ENCODE results near the gene PAMR1. TPM values are rescaled to one million over a fixed set of nuclear protein-coding genes. Genes with fewer than 3 reads are reported as not detected.

Gene PAMR1
- total and polyA plus RNA-seq, 7 donors, result 0.16 to 1.9 (median 0.72) TPM

GRCh38 chr11:35517481-35517880, 7.9 kb downstream of the PAMR1 start:
- Histone ChIP-seq H3K27ac (no peak overlapping the region), H3K4me1 (no peaks in the 10 kb centered on the region), H3K4me3 (no peak overlapping the region), H3K9me3 (no peaks in the 10 kb centered on the region), H3K36me3 (ENCODE audit: insufficient read depth in 1 of 2, low read depth in 1 of 2) (no peaks in the 10 kb centered on the region), H3K27me3 (ENCODE audit: insufficient read depth in 3 of 3, low read length in 2 of 3) (peaks cover 2 to 15% (median 8%) of the 10 kb centered on the region in 3 donors)
- no peak for TF ChIP-seq CTCF (IDR thresholded peaks at IDR 0.05)
- 74 to 88% (median 87%) methylated on average over 1 of the region's 1 CpG for WGBS, 3 donors
- DNase-seq, result no peak
- intact Hi-C loops (cut with DNase I), result no loop called here
- no peak for ATAC-seq

GRCh38 chr11:35516403-35516802, 9.0 kb downstream of the PAMR1 start:
- Histone ChIP-seq H3K36me3 (ENCODE audit: insufficient read depth in 1 of 2, low read depth in 1 of 2) (no peaks in the 10 kb centered on the region), H3K27me3 (ENCODE audit: insufficient read depth in 3 of 3, low read length in 2 of 3) (peaks cover 2 to 8% (median 8%) of the 10 kb centered on the region in 3 donors), H3K4me1 (no peaks in the 10 kb centered on the region), H3K27ac (no peak overlapping the region), H3K4me3 (no peak overlapping the region), H3K9me3 (no peaks in the 10 kb centered on the region)
- no peak for ATAC-seq
- intact Hi-C loops (cut with DNase I), result no loop called here
- 73 to 81% (median 78%) methylated on average over 4 of the region's 4 CpGs for WGBS, 3 donors
- TF ChIP-seq CTCF (IDR thresholded peaks at IDR 0.05), result no peak
- no peak for DNase-seq

- Histone ChIP-seq H3K4me3 (no peak overlapping the region), H3K4me1 (no peaks in the 10 kb centered on the region), H3K27ac (no peak overlapping the region), H3K9me3 (no peaks in the 10 kb centered on the region), H3K36me3 (ENCODE audit: insufficient read depth in 1 of 2, low read depth in 1 of 2) (no peaks in the 10 kb centered on the region), H3K27me3 (ENCODE audit: insufficient read depth in 3 of 3, low read length in 2 of 3) (peaks cover 2 to 8% (median 8%) of the 10 kb centered on the region in 3 donors)
- ATAC-seq, result no peak
- intact Hi-C loops (cut with DNase I), result no loop called here
- TF ChIP-seq CTCF (IDR thresholded peaks at IDR 0.05), result no peak
- no peak for DNase-seq
- 3 to 21% (median 8%) methylated on average over 3 of the region's 3 CpGs for WGBS, 3 donors
Observed at GRCh38 chr11:35515224-35515623, 10.2 kb downstream of the PAMR1 start.

GRCh38 chr11:35514481-35514880, 10.9 kb downstream of the PAMR1 start:
- Histone ChIP-seq H3K4me1 (no peaks in the 10 kb centered on the region), H3K36me3 (ENCODE audit: insufficient read depth in 1 of 2, low read depth in 1 of 2) (no peaks in the 10 kb centered on the region), H3K9me3 (no peaks in the 10 kb centered on the region), H3K27me3 (ENCODE audit: insufficient read depth in 3 of 3, low read length in 2 of 3) (peaks cover 2 to 8% (median 8%) of the 10 kb centered on the region in 3 donors), H3K27ac (no peak overlapping the region), H3K4me3 (no peak overlapping the region)
- WGBS, 3 donors, result 55 to 75% (median 66%) methylated on average over 3 of the region's 3 CpGs
- ATAC-seq, result no peak
- TF ChIP-seq CTCF (IDR thresholded peaks at IDR 0.05), result no peak
- no peak for DNase-seq
- intact Hi-C loops (cut with DNase I), result no loop called here

GRCh38 chr11:35511666-35512065, 13.8 kb downstream of the PAMR1 start:
- Histone ChIP-seq H3K4me3 (no peak overlapping the region), H3K36me3 (ENCODE audit: insufficient read depth in 1 of 2, low read depth in 1 of 2) (no peaks in the 10 kb centered on the region), H3K4me1 (no peaks in the 10 kb centered on the region), H3K9me3 (no peaks in the 10 kb centered on the region), H3K27me3 (ENCODE audit: insufficient read depth in 3 of 3, low read length in 2 of 3) (no peaks in the 10 kb centered on the region), H3K27ac (no peak overlapping the region)
- TF ChIP-seq CTCF (IDR thresholded peaks at IDR 0.05), result no peak
- 52 to 63% (median 57%) methylated on average over 5 of the region's 5 CpGs for WGBS, 3 donors
- DNase-seq, result no peak
- no peak for ATAC-seq
- intact Hi-C loops (cut with DNase I), result no loop called here

Data from psoas muscle (tissue), 8 donors.